Suprapubic skin (tissue), 4 donors: ENCODE data around the gene POU3F2.

Experiments used
- CTCF ChIP-seq, 2 donors: fragments of 200-600 bp in 1 of 2; fragments of 450-650 bp in 1 of 2; sonication (generic) in 1 of 2; IDR thresholded peaks; one replicate each; pipeline ENCODE4 v1.5.1; 2016 to 2019; ENCODE audit warnings: antibody characterized with exemption in 2 of 2, mild to moderate bottlenecking in 1 of 2, moderate library complexity in 1 of 2
- EP300 ChIP-seq: sonication (generic); formaldehyde crosslinking; IDR thresholded peaks from one replicate; pipeline ENCODE4 v1.6.1; 2017; ENCODE audit warnings: antibody characterized with exemption
- POLR2A ChIP-seq, 2 donors: fragments of 450-650 bp; IDR thresholded peaks; one replicate each; pipeline ENCODE4 v1.6.1; 2017; ENCODE audit warnings: antibody characterized with exemption in 2 of 2, mild to moderate bottlenecking in 2 of 2, moderate library complexity in 2 of 2
- POLR2AphosphoS5 ChIP-seq, 3 donors: sonication (generic); formaldehyde crosslinking; IDR thresholded peaks; one replicate each; pipeline ENCODE4 v1.6.1; 2017; ENCODE audit warnings: antibody characterized with exemption in 3 of 3

GRCh38 chr6:98840385-98840784, 6.0 kb downstream of the POU3F2 start:
- TF ChIP-seq POLR2A (IDR thresholded peaks at IDR 0.05) (no peak), CTCF (IDR thresholded peaks at IDR 0.05) (no peak), POLR2AphosphoS5 (IDR thresholded peaks at IDR 0.05) (no peak), EP300 (no peak)
